ENCODE data around the gene ATXN7L2.

Gene ATXN7L2

DNA sequence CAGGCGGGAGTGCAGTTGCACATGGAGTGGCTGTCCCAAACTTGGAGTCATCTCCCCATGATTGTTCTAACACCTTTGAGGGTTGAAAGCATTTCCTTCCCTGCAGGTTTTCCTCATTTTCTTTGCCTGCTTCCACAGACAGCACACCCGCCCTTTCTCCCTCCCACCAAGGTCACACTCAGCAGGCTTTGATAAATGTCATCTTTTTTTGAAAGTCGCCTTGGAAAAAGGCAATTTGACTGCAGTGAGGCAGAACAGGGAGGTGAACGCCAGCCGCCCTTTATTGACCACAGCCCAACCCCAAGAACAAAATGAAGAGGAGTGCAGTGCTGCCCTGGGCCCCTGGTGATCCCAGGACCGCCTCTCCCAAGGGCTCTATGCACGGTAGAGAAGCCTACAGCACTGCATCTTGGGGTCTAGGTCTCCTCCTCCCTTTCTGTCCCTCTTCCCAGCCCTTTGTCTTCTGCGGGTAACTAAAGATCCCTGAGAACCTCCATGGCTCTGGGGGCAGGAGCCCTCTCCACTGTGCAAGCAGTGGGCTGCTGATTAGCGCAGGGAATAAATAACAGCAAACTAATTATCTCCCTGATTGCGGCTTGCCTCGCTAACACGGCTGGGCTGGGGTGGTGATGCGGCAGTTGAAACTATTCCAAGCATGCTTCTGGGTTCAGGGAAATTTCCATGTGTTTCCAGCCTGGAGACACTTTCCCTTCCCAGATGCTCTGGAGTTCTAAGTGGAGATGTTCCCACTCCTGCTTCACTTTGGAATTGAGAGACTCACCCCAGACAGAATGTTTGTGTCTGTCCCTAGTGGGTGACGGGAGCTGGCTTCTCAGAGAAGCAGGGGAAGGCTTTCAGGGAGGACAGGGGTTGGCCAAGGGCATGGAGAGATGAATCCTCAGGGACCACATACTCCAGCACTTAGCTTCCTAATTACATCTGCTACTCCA lies 37.6 kb downstream of the ATXN7L2 start:
- H3K27ac ChIP-seq = no peak overlapping the region
- TF ChIP-seq, protein P1, sequence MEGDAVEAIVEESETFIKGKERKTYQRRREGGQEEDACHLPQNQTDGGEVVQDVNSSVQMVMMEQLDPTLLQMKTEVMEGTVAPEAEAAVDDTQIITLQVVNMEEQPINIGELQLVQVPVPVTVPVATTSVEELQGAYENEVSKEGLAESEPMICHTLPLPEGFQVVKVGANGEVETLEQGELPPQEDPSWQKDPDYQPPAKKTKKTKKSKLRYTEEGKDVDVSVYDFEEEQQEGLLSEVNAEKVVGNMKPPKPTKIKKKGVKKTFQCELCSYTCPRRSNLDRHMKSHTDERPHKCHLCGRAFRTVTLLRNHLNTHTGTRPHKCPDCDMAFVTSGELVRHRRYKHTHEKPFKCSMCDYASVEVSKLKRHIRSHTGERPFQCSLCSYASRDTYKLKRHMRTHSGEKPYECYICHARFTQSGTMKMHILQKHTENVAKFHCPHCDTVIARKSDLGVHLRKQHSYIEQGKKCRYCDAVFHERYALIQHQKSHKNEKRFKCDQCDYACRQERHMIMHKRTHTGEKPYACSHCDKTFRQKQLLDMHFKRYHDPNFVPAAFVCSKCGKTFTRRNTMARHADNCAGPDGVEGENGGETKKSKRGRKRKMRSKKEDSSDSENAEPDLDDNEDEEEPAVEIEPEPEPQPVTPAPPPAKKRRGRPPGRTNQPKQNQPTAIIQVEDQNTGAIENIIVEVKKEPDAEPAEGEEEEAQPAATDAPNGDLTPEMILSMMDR (conservative IDR thresholded peaks at IDR 0.05) = no peak

DNA sequence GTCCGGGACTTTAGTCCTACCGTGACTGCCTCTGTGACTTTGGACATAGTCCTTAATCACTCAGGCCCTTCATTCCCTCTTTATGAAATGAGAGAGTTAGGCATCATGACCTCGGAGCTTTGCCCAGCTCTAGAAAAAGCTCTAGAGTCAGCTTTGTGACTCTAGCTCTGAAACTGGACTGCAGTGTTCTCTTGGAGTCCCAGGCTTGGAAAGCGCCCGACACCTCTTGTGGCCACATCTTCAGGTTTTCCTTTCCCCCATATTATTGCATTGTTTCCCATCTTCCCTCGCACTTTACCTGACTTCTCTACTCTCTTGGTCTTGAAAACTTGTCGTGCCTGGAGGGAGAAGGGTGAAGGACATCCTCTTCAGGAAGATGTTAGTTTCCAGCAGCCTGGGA lies 38.3 kb downstream of the ATXN7L2 start:
- TF ChIP-seq, protein P1 (conservative IDR thresholded peaks at IDR 0.05) = no peak
- H3K27ac ChIP-seq = no peak overlapping the region

DNA sequence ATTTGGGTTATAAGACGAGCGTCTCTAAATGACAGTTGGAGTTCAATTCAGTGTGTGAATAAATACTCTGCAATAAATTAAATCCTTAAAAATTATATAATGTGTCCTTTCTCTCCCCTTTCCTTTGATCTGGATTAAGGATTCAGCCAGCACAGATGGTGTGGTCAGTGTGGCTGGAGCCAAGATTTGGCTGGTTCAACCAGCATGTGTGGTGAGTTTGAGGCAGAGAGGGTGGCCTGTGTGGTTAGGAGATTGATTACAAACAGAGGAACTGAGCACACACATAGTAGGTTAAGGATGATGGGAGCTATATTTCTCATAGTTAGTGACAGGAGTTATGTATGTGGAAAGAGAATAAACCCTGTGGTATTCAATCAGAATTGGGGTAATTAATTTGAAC lies 40.0 kb downstream of the ATXN7L2 start:
- TF ChIP-seq, protein P1 (conservative IDR thresholded peaks at IDR 0.05) = no peak
- no peak overlapping the region for H3K27ac ChIP-seq

DNA sequence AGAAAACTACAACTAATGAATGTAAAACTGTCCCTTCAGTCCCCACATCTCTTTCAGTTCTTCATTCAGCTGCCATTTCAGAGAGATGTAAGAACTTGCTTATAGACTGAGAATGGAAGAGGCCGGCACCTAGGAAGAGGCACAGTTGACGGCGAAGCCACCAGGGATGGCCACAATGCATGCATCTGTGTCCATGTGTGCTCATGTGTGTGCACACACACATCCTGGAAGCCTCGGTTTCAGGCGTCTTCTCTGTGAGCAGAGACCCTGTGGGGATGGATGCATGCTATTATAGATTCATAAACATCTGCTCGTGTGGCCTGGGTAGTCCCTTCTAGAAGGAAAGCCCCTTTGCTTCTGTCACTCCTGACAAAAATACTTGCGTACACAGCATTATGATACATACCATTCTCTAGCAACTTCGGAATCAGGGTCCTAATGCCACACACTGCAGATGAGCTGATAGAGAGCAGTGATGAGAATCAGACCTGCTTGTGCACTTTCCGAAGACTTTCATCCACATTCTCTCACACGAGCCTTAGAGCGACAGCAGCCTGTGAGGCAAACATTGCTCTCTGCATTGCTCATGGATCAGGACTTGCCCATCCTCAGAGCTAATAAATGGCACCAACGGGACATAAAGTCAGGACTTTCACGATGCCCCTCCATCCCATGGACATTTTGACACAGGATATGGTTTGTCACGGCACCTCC lies 43.5 kb downstream of the ATXN7L2 start:
- TF ChIP-seq, protein P1 (conservative IDR thresholded peaks at IDR 0.05) = no peak
- H3K27ac ChIP-seq = no peak overlapping the region

DNA sequence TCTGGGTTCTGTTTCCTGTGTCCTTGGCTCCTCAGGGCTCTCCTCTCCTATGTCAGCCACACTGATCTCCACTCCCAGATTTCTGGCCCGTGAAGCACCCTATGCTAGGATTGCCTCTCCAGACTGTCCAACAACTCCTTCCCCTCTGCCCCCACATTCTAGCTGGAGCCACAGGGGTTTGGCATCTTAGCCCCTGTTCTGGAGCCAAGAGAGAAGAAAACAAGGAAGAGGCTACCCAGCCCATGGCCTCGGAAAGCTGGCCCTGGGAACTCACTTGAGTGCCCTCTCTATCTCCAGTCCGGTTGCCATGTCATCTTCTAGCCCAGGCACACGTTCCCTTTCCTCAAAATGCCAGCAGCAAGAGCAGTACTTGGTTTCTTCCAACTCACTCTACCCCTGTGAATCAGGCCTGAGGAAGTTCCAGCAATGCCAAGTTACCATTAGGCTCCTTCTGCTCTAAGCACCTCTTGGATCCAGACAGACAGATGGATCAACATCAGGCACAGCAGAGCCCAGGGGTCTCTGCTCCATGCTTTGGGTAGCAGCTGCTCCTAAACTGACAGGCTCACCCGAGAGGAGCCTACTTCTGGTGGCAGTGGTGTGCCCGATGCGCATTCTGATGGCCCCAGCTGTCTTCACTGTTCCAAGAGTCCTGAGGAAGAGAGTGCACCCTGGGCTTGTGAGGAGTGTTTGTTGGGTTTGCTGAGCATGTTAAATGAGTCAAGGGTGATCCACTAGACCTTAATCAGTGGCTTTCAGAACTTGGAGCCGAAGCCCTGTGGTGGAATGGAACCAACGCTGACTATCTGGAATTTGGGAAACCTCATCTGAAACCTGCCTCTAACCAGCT lies 44.4 kb downstream of the ATXN7L2 start:
- TF ChIP-seq, protein P1 (conservative IDR thresholded peaks at IDR 0.05) = no peak
- no peak overlapping the region for H3K27ac ChIP-seq

DNA sequence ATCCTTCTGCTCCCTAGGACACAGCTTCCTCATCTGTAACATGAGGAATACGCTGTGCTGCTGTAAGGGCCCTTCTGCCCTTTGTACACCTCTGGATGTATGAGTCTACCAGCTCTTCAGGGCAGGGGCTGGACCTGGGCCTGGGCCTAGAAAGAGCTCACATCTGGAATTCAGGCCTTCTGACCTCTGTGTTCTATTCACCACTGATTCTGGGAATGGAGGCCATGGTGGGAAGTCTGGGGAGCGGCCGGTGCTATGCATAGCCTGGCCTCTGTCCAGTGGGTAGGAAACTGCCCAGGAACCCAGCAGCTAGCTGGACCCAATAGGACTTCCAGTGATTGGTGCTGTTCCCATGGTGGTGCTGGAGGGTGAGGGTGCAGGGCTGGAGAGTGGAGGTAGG lies 45.0 kb downstream of the ATXN7L2 start:
- TF ChIP-seq, protein P1 (conservative IDR thresholded peaks at IDR 0.05) = no peak

More for the DNA sequence above, 45.0 kb downstream of the ATXN7L2 start:
- no peak overlapping the region for H3K27ac ChIP-seq

Measured in VCaP (cell line).